GM21576 (cell line): ENCODE measurements around the gene CBFA2T3.

Experiments
- ATAC-seq: cut with Tn5 transposase; IDR thresholded peaks from one replicate; pipeline ENCODE4 v1.9.1; 2021; ENCODE audit warnings: mild to moderate bottlenecking, moderate library complexity; ENCODE audit not compliant: unreplicated experiment

CBFA2T3 gene

GRCh38 chr16:88999457-89000206 lies 22.6 kb upstream of the CBFA2T3 start:
- no peak for ATAC-seq

DNA sequence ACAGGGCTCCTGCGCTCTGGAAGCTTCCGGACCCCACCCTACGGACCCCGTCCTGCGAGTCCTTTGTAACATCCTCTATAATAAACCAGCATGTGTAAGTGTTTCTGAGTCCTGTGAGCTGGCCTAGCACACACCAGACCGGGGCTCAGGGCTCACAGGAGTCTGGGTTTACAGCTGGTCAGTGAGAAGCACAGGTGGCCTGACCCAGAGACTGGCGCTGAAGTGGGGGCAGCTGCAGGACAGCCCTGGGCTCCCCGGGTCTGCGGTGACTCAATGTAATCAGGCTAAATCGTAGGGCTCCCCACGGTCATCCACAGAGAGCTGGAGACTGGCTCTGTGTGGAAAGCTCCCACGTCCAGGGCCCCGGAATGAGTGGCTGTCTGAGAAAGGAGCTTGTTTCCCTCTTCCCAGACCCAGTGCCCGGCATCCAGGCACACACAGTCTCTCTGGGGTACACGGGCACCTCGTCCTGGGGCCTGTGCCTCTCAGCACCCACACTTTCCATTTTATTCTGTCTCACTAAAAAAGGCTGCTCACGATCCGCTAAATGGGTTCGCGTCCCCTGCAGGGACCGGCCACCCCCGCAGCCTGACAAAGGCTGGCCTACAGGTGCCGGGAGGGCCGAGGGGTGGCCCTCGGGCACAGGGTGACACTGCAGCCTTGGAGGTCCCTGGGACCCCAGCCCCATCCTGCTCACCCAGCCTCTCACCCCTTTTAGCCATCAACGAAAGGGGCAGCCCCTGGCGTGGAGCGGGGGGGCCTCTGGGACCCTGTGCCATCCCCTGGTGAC lies 18.9 kb upstream of the CBFA2T3 start:
- no peak for ATAC-seq

GRCh38 chr16:88995194-88995593 lies 18.2 kb upstream of the CBFA2T3 start:
- ATAC-seq, result no peak

- ATAC-seq, result no peak
These were observed 17.7 kb upstream of the CBFA2T3 start for GRCh38 chr16:88994695-88995094.

- no peak for ATAC-seq
These were observed 17.1 kb upstream of the CBFA2T3 start for GRCh38 chr16:88993946-88994600.

- ATAC-seq, result no peak
These were observed 16.3 kb upstream of the CBFA2T3 start for GRCh38 chr16:88993166-88993761.

- no peak for ATAC-seq
These were observed 15.6 kb upstream of the CBFA2T3 start for GRCh38 chr16:88992351-88993165.

GRCh38 chr16:88991813-88992350 lies 14.9 kb upstream of the CBFA2T3 start:
- ATAC-seq, result no peak

DNA sequence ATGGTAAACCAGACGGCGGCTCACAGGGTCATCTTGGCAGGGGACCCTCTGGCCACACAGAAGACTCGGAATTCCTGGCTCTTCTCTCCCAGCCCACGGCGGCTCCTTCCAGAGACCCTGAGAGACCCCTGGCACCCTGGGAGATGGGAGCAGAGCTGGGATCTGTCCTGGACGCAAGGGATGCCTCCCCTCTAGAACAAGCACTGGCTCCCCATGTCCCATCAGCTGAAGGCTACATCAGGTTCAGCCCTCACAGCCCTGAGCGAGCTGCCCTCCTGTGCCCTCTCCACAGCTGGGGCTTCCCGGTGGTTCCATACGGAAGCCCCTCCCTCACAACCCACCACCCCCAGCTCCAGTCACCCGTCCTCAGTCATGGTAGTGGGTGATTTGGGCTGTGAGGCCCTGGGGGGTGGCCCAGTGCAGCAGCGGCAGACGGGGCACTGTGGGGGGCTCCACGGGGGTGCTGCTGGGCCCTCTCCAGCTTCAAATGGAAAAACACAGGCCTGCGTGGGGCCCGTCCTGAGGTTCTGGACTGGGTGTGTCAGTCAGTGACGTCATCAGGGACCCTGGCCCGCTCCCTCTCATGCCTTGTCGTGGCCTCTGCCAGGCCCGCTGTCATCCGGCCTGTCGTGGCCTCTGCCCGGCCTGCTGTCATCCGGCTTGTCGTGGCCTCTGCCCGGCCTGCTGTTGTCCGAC lies 13.0 kb upstream of the CBFA2T3 start:
- ATAC-seq, result no peak

- no peak for ATAC-seq
These were observed 12.2 kb upstream of the CBFA2T3 start for GRCh38 chr16:88988980-88989811.

GRCh38 chr16:88985521-88985920 lies 8.5 kb upstream of the CBFA2T3 start:
- ATAC-seq, result no peak

GRCh38 chr16:88983771-88984687 lies 7.0 kb upstream of the CBFA2T3 start:
- no peak for ATAC-seq

DNA sequence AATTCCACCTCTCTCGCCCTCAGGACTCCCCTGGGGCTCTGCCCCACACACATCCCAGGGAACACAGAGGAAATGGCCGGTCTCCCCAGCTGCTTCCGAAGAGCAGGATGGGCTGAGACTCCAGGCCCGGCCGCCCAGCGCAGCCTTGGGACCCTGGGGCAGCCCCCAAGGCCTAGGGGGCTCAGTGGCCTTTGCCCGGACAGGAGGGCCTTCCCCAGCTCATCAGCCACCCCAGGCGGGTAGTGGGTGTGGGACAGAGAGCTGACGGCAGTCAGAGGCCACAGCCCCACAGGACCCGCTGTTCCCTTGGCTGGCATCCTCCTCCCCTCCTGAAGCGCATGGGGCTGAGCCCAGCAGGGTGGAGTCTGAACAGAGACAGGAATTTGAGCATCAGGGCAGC lies 6.2 kb upstream of the CBFA2T3 start:
- no peak for ATAC-seq

- ATAC-seq, result no peak
These were observed 5.5 kb upstream of the CBFA2T3 start for GRCh38 chr16:88982286-88983084.

DNA sequence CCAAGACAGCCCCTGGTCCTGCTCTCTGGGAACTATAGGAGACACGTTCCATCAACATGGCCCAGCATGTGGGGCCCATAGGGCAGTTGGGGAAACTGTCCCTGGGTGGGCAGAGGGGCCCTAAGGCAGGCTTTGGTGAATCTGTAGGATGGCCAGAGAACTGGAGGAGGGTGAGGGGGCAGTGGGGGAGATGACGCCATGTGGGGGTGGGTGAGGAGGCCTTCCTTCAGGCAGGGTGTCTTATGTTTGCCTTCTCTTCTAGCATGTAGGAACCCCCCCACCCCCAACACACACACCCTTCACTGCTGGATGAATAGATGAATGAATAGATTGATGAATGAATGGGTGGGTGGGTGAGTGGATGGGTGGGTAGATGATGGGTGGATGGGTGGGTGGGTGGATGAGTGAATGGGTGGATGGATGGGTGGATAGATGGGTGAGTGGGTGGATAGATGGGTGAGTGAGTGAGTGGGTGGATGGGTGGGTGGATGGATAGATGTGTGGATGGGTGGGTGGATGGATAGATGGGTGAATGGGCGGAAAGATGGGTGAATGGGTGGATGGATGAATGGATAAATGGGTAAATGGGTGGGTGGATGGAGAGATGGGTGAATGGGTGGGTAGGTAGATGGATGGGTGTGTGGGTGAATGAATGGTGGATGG lies 2.5 kb upstream of the CBFA2T3 start:
- no peak for ATAC-seq

- peak; percentile 36 for ATAC-seq
These were observed 1.8 kb upstream of the CBFA2T3 start for GRCh38 chr16:88978608-88979346.
